Measurements from ENCODE around the gene LRRC7. TPM values are rescaled to one million over a fixed set of nuclear protein-coding genes. Genes with fewer than 3 reads are reported as not detected.

LRRC7 gene
- total RNA-seq, 2 donors from 2014 or later = 2.8 to 3.0 TPM

GRCh38 chr1:69650779-69651178 lies 83.1 kb downstream of the LRRC7 start:
- intact Hi-C loops (cut with DNase I) = no loop called here
- Histone ChIP-seq H3K9me3 (no peaks in the 10 kb centered on the region), H3K4me1 (replicated peaks) (no peaks in the 10 kb centered on the region), H3K27me3 (replicated peaks; ENCODE audit: insufficient read depth) (no peaks in the 10 kb centered on the region), H3K4me3 (no peak overlapping the region), H3K36me3 (no peaks in the 10 kb centered on the region), H3K27ac (no peak overlapping the region)
- WGBS = 89% methylated on average over 3 of the region's 3 CpGs
- TF ChIP-seq CTCF (IDR thresholded peaks at IDR 0.05) (no peak), POLR2A (IDR thresholded peaks at IDR 0.05) (no peak), POLR2AphosphoS5 (IDR thresholded peaks at IDR 0.05) (no peak)
- no peak for DNase-seq (ENCODE audit: low spot score)

- no peak overlapping the region for H3K4me3 ChIP-seq
- intact Hi-C loops (cut with DNase I) = no loop called here
- H3K27ac ChIP-seq = no peak overlapping the region
- H3K36me3 ChIP-seq = no peaks in the 10 kb centered on the region
- H3K4me1 ChIP-seq (replicated peaks) = no peaks in the 10 kb centered on the region
- H3K9me3 ChIP-seq = no peaks in the 10 kb centered on the region
- no peak for DNase-seq (ENCODE audit: low spot score)
- no peaks in the 10 kb centered on the region for H3K27me3 ChIP-seq (replicated peaks; ENCODE audit: insufficient read depth)
- WGBS = 38% methylated on average over 1 of the region's 1 CpG
- no peak for TF ChIP-seq POLR2AphosphoS5 (IDR thresholded peaks at IDR 0.05)
- TF ChIP-seq POLR2A (IDR thresholded peaks at IDR 0.05) = no peak
- TF ChIP-seq CTCF (IDR thresholded peaks at IDR 0.05) = no peak
Measured at GRCh38 chr1:69651656-69652055, 83.9 kb downstream of the LRRC7 start.

- Histone ChIP-seq H3K4me1 (replicated peaks) (no peaks in the 10 kb centered on the region), H3K27me3 (replicated peaks; ENCODE audit: insufficient read depth) (no peaks in the 10 kb centered on the region), H3K9me3 (no peaks in the 10 kb centered on the region), H3K27ac (no peak overlapping the region), H3K36me3 (no peaks in the 10 kb centered on the region), H3K4me3 (no peak overlapping the region)
- intact Hi-C loops (cut with DNase I) = no loop called here
- no peak for DNase-seq (ENCODE audit: low spot score)
- TF ChIP-seq POLR2A (IDR thresholded peaks at IDR 0.05) (no peak), POLR2AphosphoS5 (IDR thresholded peaks at IDR 0.05) (no peak), CTCF (IDR thresholded peaks at IDR 0.05) (no peak)
Measured at GRCh38 chr1:69657971-69658370, 90.2 kb downstream of the LRRC7 start.

- intact Hi-C loops (cut with DNase I) = no loop called here
- no peak overlapping the region for H3K4me3 ChIP-seq
- no peaks in the 10 kb centered on the region for H3K36me3 ChIP-seq
- H3K4me1 ChIP-seq (replicated peaks) = no peaks in the 10 kb centered on the region
- WGBS = 31% methylated on average over 1 of the region's 1 CpG
- TF ChIP-seq POLR2A (IDR thresholded peaks at IDR 0.05) = no peak
- TF ChIP-seq CTCF (IDR thresholded peaks at IDR 0.05) = no peak
- TF ChIP-seq POLR2AphosphoS5 (IDR thresholded peaks at IDR 0.05) = no peak
- DNase-seq (ENCODE audit: low spot score) = no peak
- no peak overlapping the region for H3K27ac ChIP-seq
- no peaks in the 10 kb centered on the region for H3K9me3 ChIP-seq
- no peaks in the 10 kb centered on the region for H3K27me3 ChIP-seq (replicated peaks; ENCODE audit: insufficient read depth)
Measured at GRCh38 chr1:69661686-69662085, 94.0 kb downstream of the LRRC7 start.

GRCh38 chr1:69662321-69662720 lies 94.6 kb downstream of the LRRC7 start:
- no peak for DNase-seq (ENCODE audit: low spot score)
- intact Hi-C loops (cut with DNase I) = no loop called here
- Histone ChIP-seq H3K9me3 (no peaks in the 10 kb centered on the region), H3K4me1 (replicated peaks) (no peaks in the 10 kb centered on the region), H3K27ac (no peak overlapping the region), H3K27me3 (replicated peaks; ENCODE audit: insufficient read depth) (no peaks in the 10 kb centered on the region), H3K36me3 (no peaks in the 10 kb centered on the region), H3K4me3 (no peak overlapping the region)
- no peak for TF ChIP-seq CTCF (IDR thresholded peaks at IDR 0.05)
- WGBS = 80% methylated on average over 2 of the region's 2 CpGs

All from prostate gland (tissue), 2 donors.